ENCODE measurements around the gene MCM5. TPM values are rescaled to one million over a fixed set of nuclear protein-coding genes. Genes with fewer than 3 reads are reported as not detected.
"Not testable (repeated sequence)": the region's sequence is repeated elsewhere in the genome, so short reads cannot be mapped to it uniquely, and the experiment has no call there.

The MCM5 gene
- polyA plus RNA-seq, 4 donors, result 59.0 to 87.2 (median 71.4) TPM

DNA sequence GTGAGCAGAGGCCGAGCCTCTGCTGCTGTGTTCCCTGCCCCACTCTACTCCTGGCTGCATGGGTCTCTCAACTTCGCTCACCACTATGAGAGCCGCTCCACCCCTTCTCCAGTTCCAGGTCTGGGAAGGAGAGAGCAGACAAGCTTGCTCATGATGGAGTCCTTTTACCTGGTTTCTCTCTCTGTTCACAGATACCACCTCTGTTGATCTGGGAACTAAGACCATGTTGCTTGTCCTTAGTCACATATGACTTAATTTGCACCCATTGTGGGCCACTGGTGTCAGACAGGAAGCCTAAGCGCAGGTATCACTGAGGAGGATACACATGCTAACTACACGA is 26.8 kb downstream of the MCM5 start:
- no peak for DNase-seq (ENCODE audit: low read depth in 4 of 4, low spot score in 2 of 4)

DNA sequence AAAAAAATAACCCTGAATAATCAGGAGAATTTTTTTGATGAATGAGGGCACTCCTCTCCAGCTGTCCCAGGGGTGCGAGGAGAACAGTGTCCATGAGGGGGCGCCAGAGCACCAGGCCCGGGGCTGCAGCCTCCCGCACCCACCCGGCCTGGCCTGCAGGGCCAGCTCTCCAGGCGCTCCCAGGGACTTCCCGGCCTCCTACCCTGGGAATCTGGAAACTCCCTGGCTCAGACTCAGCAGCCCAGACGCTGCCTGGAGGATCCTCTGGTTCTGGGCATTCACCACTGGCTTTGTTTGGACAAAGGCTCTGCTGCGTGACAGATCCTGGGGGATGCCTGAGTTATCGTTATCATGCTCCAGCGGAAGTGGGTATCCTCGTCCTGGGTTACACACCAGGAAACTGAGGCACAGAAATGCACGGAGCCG is 31.0 kb downstream of the MCM5 start:
- DNase-seq (ENCODE audit: low read depth in 4 of 4, low spot score in 2 of 4), result peak in 3 of 4 donors; percentile 53 to 68 (median 54)

DNA sequence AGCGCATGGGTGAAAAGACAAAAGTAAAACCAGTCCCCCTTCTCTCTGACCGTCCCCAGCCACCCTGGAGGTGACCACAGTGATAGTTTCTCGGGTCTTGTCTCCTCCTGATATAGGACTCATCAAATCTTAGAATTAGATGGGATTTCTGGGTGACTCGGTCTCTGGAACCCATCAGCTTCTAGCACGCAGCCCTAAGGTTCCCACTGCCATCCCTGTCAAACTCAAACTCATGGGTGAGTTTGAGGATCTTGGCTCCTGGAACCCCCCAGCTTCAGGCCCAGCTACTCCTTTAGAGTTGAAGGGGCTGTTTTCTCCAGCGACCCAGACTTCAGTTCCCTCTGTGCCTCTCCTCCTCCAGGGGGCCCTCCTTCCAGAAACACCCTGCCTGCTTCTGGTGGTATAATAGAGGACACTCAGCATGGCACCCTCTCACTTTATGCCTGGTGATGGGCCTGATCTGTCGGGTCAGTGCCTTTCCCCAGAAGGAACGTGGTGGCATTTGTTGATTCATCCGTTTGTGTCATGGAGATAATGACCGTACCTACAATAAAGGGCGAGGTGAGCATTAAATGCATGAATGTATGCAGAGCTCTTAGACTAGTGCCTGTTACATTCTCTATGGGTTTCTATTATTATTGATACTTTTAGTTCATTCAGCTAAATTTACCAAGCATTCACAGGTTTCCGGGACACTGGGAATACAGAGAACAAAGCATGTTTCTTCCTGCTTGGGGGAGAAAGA is 31.7 kb downstream of the MCM5 start:
- DNase-seq (ENCODE audit: low read depth in 4 of 4, low spot score in 2 of 4), result no peak

DNA sequence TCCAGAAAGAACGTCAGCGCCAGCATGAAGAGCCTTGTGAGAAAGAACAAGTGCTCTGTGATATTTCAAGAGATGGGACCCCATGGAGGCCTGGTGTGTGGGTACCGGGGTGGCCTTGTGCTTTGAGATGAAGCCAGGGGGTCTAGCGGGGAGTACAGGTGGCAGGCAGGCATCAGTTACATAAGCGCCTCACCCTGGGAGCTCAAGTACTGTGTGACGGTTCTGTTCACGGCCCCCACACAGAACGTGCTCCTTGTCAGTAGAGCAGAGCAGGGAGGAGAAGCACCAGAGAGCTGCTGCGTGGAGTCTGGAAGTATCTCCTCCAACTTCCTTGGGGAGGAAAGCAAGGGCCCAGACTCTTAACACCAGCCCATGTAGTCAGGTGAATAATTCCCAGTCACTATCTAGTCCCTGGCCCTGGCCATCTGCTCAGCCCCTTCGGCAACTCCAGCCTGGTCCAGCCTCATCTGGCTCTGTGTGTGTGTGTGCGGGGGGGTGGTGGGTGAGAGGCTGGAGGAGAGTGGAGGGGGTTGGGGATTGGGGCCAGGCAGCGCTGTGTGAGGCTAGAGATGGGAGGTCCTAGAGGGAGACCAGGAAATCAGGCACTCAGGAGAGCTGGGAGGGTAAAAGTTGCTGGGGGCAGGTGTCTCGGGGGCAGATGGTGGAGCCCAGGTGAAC is 32.4 kb downstream of the MCM5 start:
- DNase-seq (ENCODE audit: low read depth in 4 of 4, low spot score in 2 of 4), result no peak

DNA sequence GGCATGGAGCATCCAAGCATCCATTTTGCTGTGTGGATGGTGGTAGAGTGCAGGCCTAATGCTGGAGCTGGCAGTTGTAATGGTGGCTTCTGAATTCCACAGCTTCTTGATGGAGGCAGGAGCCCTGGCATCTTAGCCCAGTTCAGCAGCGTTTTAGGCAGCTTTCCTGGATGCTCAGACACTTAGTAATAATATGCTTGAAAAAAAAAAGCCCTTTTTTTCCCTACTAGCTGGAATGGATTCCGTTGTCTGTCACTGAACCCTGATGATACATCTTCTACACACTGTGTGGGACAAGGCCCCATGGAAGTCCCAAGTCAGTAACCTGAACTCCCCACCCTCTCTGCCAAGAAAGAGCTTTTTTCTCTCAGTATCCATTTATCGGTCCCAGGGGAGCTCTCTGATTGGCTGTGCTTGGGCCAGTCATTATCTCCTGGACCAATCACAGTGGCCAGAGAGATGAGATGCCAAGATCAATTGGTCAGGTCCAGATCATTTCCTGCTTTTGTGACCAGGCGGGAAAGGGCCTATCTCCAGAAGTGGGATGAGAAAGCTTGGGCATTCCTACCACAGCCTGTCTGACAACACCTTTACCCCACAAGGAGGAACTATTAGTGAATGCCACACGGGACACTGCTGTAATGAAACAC is 34.2 kb downstream of the MCM5 start:
- no peak for DNase-seq (ENCODE audit: low read depth in 4 of 4, low spot score in 2 of 4)

DNA sequence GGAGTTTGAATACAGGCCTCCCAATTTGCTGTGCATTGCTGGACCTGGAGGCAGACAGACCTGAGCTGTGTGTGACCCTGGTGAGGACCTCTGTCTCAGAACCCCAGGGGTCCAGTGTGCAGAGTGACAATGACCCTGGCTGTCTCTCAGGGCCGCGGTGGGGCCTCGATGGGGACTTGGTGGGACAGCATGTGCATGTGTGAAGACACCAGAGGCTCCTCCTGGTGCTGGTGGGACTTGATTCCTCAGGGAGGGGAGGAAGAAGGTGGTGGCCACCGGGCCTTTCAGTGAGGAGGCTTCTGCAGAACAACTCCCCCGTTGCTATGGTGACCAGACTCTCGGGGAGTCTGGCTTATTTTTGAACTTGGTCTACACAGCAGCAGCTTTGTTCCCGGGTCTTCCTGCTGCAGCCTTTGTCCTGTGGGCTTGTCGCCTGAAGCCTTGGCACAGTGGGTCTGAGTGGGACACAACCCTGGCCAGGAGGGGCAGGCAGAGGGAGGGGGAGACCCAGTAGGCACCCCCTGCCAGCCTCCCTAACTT is 35.3 kb downstream of the MCM5 start:
- DNase-seq (ENCODE audit: low read depth in 4 of 4, low spot score in 2 of 4), result no peak

DNA sequence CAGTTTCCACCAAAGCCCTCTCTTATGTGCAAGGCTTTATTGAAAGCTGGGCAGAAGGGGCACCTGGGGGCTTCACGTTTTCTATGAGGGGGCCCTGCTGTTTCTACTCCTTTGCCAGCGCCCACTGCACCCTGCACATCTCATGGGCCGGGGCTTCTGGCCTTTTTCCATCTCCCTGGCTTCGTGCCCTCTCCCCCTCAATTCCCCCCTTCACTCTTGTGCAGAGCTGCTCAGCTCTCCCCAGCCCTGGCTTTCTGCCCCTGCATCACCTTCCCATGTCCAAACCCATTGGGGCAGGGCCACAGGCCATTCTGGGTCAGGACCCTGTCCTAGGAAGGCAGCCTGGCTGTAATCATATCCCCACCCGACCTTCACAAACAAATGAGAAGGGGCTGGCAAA is 36.5 kb downstream of the MCM5 start:
- no peak for DNase-seq (ENCODE audit: low read depth in 4 of 4, low spot score in 2 of 4)

DNA sequence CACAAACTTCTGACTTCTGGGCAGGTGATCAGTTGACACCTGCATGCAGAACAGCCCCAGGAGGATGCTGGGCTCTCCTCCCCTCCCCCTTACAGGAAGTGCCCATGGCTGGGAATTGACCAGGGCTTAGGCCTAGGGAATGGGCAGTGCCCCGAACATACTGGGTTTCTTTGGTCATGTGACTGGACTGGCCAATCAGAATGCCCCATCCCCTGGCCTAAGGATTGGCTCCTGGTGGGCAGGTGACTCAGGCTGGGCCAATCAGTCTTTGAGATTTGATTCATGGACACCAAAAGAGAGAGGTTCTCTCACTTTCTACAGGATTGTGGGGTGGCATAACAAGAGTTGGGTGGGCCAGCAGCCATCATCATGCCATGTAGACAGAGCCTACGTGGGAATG is 37.1 kb downstream of the MCM5 start:
- DNase-seq (ENCODE audit: low read depth in 4 of 4, low spot score in 2 of 4), result no peak

DNA sequence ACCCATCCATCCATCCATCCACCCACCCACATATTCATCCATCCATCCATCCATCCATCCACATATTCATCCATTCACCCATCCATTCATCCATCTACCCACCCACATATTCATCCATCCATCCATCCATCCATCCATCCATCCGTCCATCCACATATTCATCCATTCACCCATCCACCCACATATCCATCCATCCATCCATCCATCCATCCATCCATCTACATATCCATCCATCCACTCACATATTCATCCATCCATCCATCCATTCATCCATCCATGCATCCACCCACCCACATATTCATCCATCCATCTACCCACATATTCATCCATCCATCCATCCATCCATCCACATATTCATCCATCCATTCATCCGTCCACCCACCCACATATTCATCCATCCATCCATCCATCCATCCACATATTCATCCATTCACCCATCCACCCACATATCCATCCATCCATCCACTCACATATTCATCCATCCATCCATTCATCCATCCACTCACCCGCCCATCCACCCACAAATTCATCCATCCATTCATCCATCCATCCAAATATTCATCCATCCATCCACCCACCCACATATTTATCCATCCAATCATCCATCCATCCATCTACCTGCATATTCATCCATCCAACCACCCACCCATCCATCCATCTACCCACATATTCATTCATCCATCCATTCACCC is 38.9 kb downstream of the MCM5 start:
- DNase-seq (ENCODE audit: low read depth in 4 of 4, low spot score in 2 of 4), result not testable (repeated sequence)

DNA sequence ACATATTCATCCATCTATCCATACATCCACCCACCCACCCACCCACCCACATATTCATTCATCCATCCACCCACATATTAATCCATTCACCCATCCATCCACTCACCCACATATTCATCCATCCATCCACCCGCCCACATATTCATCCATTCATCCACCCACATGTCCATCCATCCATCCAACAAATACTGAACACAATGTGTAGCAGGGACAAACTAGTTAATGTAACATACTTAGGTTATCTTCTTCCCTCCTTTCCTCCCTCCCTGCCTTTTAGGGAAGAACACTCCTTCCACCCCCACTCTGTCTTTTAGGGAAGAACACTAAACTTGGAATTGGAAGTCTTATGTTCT is 39.4 kb downstream of the MCM5 start:
- no peak for DNase-seq (ENCODE audit: low read depth in 4 of 4, low spot score in 2 of 4)

DNA sequence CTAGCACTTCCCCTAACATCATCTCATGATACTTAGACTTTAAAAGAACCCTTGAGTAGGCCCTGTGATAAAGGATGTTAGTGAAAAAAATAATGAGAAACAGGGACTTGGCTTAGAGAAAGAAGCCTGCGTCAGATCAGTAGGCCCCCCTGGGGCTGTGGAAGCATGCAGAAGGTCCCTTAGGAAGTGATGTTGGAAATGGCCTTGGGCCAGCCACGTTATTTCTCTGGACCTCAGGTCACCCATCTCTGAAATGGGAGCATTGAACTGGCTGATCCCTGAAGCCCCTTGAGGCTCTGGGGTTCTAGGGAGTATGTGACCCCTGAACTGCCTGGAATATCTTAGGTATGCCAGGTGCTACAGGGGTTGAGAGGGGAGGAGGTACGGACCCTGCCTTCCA is 40.2 kb downstream of the MCM5 start:
- no peak for DNase-seq (ENCODE audit: low read depth in 4 of 4, low spot score in 2 of 4)

DNA sequence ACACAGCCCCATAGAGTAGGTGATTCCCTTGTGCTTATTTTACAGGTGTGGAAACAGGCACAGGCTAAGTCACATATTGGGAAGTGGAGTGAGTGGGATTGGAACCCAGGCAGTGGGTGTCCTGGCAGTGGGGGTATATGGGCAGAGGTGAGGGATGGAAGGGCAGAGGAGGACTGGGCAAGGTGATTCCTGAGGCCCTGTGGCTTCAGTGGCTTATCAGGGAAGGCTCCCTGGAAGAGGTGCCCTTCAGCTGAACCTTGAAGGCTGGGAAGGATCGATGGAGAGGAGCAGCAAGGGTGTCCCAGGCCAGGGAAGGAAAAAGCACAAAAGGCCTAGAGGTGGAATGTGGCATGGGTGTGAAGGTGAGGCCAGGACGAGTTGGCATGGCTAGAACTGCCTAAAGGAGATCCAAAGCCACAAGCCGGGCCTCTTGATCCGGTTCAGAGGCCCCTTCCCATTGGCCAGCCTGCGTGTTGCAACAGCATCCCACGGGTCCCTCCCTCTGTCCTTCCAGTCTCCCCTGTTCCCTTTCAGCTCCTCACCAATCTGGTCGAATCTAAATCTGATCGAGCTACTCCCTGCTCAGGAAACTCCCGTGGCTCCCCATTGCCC is 41.7 kb downstream of the MCM5 start:
- no peak for DNase-seq (ENCODE audit: low read depth in 4 of 4, low spot score in 2 of 4)

DNA sequence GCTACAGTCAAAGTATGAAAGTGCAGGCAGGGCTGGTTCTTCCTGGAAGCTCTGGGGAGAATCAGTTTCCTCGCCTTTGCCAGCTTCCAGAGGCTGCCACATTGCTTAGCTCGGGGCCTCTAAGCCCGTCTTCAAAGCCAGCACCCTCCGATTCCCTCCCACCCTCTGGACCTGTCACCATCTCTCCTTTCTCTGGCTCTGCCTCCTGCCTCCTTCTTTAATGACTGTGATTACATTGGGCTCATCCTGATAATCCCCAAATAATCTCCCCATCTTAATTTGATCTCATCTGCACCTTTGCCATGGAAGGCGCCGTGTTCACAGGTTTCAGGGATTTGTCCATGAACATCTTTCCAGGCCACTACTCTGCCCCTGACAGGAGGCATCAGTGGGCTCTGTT is 42.5 kb downstream of the MCM5 start:
- DNase-seq (ENCODE audit: low read depth in 4 of 4, low spot score in 2 of 4), result no peak

DNA sequence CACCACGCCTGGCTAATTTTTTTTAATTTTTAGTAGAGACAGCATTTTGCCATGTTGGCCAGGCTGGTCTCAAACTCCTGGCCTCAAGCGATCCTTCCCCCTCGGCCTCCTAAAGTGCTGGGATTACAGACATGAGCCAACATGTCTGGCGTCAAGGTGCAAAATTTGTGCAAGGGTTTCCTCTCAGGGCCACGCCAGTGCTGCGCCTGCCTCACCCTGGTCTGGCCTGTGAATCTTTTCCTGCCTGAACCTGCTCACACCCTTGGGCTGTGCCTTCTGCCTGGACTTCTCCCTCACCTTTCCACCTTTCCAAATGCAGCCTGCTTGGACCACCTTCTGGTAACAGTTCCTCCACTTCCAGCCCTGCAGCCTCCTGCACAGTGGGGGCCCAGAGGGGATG is 43.4 kb downstream of the MCM5 start:
- DNase-seq (ENCODE audit: low read depth in 4 of 4, low spot score in 2 of 4), result no peak

DNA sequence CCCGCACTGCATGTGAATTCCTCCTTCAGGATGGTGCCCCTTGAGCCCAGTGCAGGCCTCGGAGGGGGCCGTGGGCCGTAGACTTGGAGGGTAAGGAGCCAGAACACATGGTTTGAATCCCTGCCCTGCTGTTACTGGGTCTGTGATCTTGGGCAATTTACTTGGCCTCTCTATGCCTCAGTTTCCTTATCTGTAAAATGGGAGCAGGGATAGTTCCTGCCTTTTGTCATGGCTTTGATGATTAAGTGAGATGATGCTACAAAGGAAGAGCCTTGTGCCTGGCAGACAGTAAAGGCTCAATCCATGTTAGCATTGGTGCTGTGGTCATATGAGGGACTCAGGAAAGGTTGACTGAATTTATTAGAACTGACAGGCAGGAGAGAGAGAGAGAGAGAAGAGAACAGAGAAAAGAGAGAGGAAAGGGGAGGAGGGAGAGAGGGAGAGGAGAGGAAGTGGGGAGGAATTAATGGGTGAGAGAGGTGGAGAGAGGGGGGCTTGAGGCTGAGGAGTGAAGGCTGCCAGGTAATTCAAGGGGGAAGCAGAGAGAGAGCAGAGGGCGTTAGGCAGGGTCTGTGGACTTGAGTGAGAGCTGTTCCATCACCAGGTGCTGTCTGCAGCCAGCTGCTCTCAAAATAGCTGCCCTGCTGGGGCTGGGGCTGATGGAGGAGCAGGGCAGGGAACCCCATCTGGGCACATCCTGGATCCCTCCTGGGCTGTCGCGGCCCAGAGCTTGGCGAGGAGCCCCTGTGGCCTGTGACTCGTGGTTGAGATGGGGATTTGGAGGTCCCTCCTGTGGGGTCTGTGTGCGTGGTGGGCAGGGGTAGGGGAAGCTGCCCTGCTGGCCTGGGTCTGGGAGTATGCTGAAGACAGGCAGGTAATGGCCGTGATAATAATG is 44.1 kb downstream of the MCM5 start:
- no peak for DNase-seq (ENCODE audit: low read depth in 4 of 4, low spot score in 2 of 4)

DNA sequence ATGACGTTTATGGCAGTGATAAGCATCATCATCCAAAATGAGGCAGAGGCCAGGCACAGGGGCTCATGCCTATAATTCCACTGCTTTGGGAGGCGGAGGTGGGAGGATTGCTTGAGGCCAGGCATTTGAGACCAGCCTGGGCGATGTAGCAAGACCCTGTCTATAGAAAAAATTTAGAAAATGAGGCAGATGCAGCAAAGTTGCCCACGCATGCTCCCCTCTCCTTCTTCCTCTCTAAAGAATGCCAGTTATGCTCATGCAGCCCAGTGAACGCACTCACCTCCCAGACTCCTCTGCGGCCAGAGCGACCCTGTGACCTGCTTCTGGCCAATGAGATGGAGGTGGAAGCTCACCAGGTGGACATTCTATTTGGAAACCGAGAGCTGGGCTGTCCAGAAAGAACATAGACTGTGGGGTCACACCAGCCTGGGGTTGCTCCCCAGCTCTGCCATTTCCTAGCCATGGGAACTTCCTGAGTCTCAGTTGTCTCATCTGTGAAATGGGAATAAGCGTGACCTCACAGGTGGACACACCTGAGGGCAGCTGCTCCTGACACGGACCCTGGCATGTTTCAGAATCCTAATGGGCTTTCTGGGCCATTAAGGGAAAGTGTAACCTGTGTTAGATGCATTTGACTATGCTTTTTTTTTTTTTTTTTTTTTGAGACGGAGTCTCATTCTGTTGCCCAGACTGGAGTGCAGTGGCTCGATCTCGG is 44.9 kb downstream of the MCM5 start:
- no peak for DNase-seq (ENCODE audit: low read depth in 4 of 4, low spot score in 2 of 4)

DNA sequence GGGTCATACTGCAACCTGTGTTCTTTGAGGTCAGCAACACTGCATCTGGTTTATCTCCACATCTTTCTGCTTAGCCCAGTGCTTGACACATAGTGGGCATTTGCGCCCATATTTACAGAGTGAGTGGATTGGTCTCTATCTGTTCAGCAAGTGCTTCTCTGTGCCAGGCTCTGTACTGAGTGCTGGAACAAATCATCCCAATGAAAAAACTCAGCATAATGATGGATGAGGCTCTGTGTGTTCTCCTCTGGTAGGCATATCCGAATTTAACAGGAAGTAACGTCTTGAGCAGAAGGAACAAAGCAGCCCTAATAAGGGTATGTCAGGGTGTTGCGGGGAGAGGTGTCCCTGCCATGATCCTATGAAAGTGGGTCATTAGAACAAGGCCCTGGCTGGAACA is 46.0 kb downstream of the MCM5 start:
- no peak for DNase-seq (ENCODE audit: low read depth in 4 of 4, low spot score in 2 of 4)

DNA sequence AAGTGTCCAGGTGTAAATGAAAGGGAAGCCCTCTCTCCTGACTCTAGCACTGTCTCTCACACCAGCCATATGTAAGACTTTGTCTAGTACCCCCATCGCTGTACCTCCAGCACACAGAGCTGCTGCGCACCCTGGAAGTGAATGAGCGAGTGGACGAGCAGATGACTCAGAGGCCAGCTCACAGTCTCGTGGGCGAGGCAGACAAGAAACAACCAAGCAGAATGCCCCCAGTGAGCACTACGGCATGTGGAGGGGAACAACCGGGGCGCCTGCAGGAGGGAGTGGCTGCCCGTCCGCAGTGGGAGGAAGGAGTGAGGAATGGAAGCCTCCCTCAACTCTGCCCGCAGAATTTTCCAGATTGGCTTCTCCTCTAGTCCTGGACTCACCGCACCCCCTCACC is 46.4 kb downstream of the MCM5 start:
- DNase-seq (ENCODE audit: low read depth in 4 of 4, low spot score in 2 of 4), result no peak

DNA sequence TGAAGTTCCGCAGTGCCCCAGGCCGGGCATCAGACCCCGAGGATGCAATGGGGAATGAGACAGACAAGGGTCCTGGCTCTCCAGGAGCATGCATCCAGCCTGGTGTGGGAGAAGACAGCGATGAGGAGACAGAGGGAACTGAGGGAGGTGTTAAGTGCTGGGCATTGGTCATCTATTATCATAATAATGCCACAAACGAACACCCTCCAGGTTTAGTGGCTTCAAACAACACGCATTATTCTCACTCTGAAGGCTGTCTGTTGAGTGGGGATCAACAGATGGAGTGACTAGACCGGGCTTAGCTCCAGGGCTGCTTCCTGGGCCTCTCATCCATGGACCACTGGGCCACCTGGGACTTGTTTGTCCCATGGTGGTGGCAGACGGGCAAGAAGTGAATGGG is 48.6 kb downstream of the MCM5 start:
- no peak for DNase-seq (ENCODE audit: low read depth in 4 of 4, low spot score in 2 of 4)

Data from left renal cortex interstitium (tissue), 4 donors.